HCT116 (cell line): ENCODE data around the gene RPL3. TPM values are rescaled to one million over a fixed set of nuclear protein-coding genes. Genes with fewer than 3 reads are reported as not detected.

ENCODE experiments used
- ATAC-seq: fragments of 200-7000 bp; cut with Tn5 transposase; 2 replicates; pipeline ENCODE4 v1.9.1; 2020; ENCODE audit warnings: mild to moderate bottlenecking, moderate library complexity
- BruUV-seq: library from RNA; stranded (reverse); fragments of 400-500 nt; replicated peaks from 2 replicates; lab custom pipeline; 2021; lab: Mats Ljungman, UMichigan
- CTCF ChIA-PET: fragments of 300-600 bp; sonication (Branson Sonifier 250); formaldehyde crosslinking; loops from one replicate; lab custom pipeline; 2021; ENCODE audit warnings: antibody characterized with exemption; lab: Charles Lee
- POLR2A ChIA-PET: fragments of 300-600, 350-600 bp; sonication (Branson Sonifier 250); formaldehyde crosslinking; loops from one replicate; lab custom pipeline; 2021; ENCODE audit warnings: antibody characterized with exemption; lab: Charles Lee
- RAD21 ChIA-PET, 2 experiments: fragments of 300-600 bp; sonication (Branson Sonifier 250); formaldehyde crosslinking; loops; one replicate each; lab custom pipeline; 2023; ENCODE audit warnings: low total read pairs in 2 of 2; ENCODE audit not compliant: uncharacterized antibody in 2 of 2, unreplicated experiment in 2 of 2, low non-redundant PET in 1 of 2; lab: Charles Lee
- DNase-seq: peaks from one replicate; pipeline ENCODE4 v3.0.0-alpha.2; 2010; ENCODE audit warnings: low read depth, low spot score
- H2AFZ ChIP-seq: fragments of 200-600 bp; shearing (Covaris generic), sonication (generic); 2 replicates; pipeline ENCODE4 v1.6.1; 2017; ENCODE audit warnings: low read depth, mixed run types, mixed read lengths, antibody characterized with exemption, low read length; ENCODE audit not compliant: poor library complexity, severe bottlenecking
- H3K27ac ChIP-seq: 2 replicates; pipeline ENCODE4 v1.5.1; 2012; ENCODE audit warnings: low read depth, low read length
- H3K27me3 ChIP-seq: fragments of 200-600 bp; sonication (generic); 2 replicates; pipeline ENCODE4 v1.6.1; 2016; ENCODE audit warnings: mixed run types, low read length, mixed read lengths; ENCODE audit not compliant: insufficient read depth
- H3K36me3 ChIP-seq, 2 experiments: fragments of 200-500 bp in 1 of 2; fragments of 200-600 bp in 1 of 2; sonication (Bioruptor generic) in 1 of 2; sonication (generic) in 1 of 2; 2 replicates each; pipeline versions ENCODE4 v1.5.1 to v1.6.1; 2014 to 2016; ENCODE audit warnings: low read length in 2 of 2, inconsistent platforms in 1 of 2, mixed read lengths in 1 of 2, mixed run types in 1 of 2; ENCODE audit not compliant: insufficient read depth in 2 of 2, control insufficient read depth in 1 of 2
- H3K4me1 ChIP-seq, 2 experiments: fragments of 200-600 bp in 1 of 2; sonication (generic) in 1 of 2; 2 replicates each; pipeline versions ENCODE4 v1.5.1 to v1.6.1; 2012 to 2017; ENCODE audit warnings: low read length in 2 of 2, inconsistent platforms in 1 of 2, mild to moderate bottlenecking in 1 of 2, mixed read lengths in 1 of 2, mixed run types in 1 of 2, moderate library complexity in 1 of 2; ENCODE audit not compliant: insufficient read depth in 2 of 2, control insufficient read depth in 1 of 2
- H3K4me2 ChIP-seq: fragments of 200-600 bp; sonication (generic); 2 replicates; pipeline ENCODE4 v1.6.1; 2017; ENCODE audit warnings: mixed run types, low read length, mixed read lengths
- H3K4me3 ChIP-seq, 2 experiments: fragments of 200-600 bp in 1 of 2; sonication (generic) in 1 of 2; replicated peaks in 1 of 2; 2 replicates each; pipeline ENCODE4 v1.5.1; 2011 to 2016; ENCODE audit warnings: low read length in 2 of 2, control low read depth in 1 of 2, low read depth in 1 of 2, mild to moderate bottlenecking in 1 of 2, mixed read lengths in 1 of 2, mixed run types in 1 of 2
- H3K79me2 ChIP-seq: fragments of 200-600 bp; sonication (generic); 2 replicates; pipeline ENCODE4 v1.6.1; 2017; ENCODE audit warnings: mild to moderate bottlenecking, mixed run types, low read length, moderate library complexity, mixed read lengths; ENCODE audit not compliant: insufficient read depth
- H3K9ac ChIP-seq: fragments of 200-600 bp; sonication (generic); 2 replicates; pipeline ENCODE4 v1.6.1; 2016; ENCODE audit warnings: low read length, mixed read lengths
- H3K9me2 ChIP-seq: fragments of 200-600 bp; sonication (generic), shearing (Covaris generic); 2 replicates; pipeline ENCODE4 v1.6.1; 2017; ENCODE audit warnings: mixed run types, mild to moderate bottlenecking, moderate library complexity; ENCODE audit not compliant: insufficient read depth
- H3K9me3 ChIP-seq, 2 experiments: fragments of 200-500 bp in 1 of 2; fragments of 200-600 bp in 1 of 2; sonication (Bioruptor generic) in 1 of 2; sonication (generic) in 1 of 2; 2 replicates each; pipeline ENCODE4 v1.6.1; 2014 to 2017; ENCODE audit warnings: low read length in 2 of 2, mixed read lengths in 2 of 2, inconsistent platforms in 1 of 2, low read depth in 1 of 2, mild to moderate bottlenecking in 1 of 2, mixed run types in 1 of 2, moderate library complexity in 1 of 2; ENCODE audit not compliant: control insufficient read depth in 1 of 2, insufficient read depth in 1 of 2
- H4K20me1 ChIP-seq: fragments of 200-600 bp; sonication (generic), shearing (Covaris generic); 2 replicates; pipeline ENCODE4 v1.6.1; 2017; ENCODE audit warnings: mixed run types, mild to moderate bottlenecking, moderate library complexity; ENCODE audit not compliant: insufficient read depth
- ATF3 ChIP-seq: IDR thresholded peaks from 2 replicates; pipeline ENCODE4 v1.6.1; 2012
- CBX3 ChIP-seq: IDR thresholded peaks from 2 replicates; pipeline ENCODE4 v1.6.1; 2012; ENCODE audit warnings: low read depth
- CEBPB ChIP-seq: IDR thresholded peaks from 2 replicates; pipeline ENCODE4 v1.6.1; 2012; ENCODE audit warnings: low read depth
- CTCF ChIP-seq, 3 experiments: fragments of 200-600 bp in 1 of 3; sonication (generic) in 1 of 3; IDR thresholded peaks in 2 of 3; conservative IDR thresholded peaks in 1 of 3; 2 replicates each; pipeline ENCODE4 v1.5.1; 2012 to 2017; ENCODE audit warnings: low read depth in 2 of 3, low read length in 2 of 3, antibody characterized with exemption in 1 of 3, borderline replicate concordance in 1 of 3, control low read depth in 1 of 3, mild to moderate bottlenecking in 1 of 3, mixed read lengths in 1 of 3, mixed run types in 1 of 3, moderate library complexity in 1 of 3; ENCODE audit not compliant: insufficient read depth in 1 of 3
- ELF1 ChIP-seq: IDR thresholded peaks from 2 replicates; pipeline ENCODE4 v1.6.1; 2012; ENCODE audit warnings: low read depth, borderline replicate concordance
- EZH2 ChIP-seq: fragments of 200-600 bp; sonication (generic); IDR thresholded peaks from 2 replicates; pipeline ENCODE4 v1.6.1; 2017; ENCODE audit warnings: antibody characterized with exemption, mixed run types
- EZH2phosphoT487 ChIP-seq: fragments of 200-600 bp; IDR thresholded peaks from 2 replicates; pipeline ENCODE4 v1.6.1; 2018; ENCODE audit warnings: antibody characterized with exemption, borderline replicate concordance
- FOSL1 ChIP-seq: IDR thresholded peaks from 2 replicates; pipeline ENCODE4 v1.6.1; 2012; ENCODE audit warnings: low read depth
- JUND ChIP-seq: IDR thresholded peaks from 2 replicates; pipeline ENCODE4 v1.6.1; 2012
- MAX ChIP-seq: IDR thresholded peaks from 2 replicates; pipeline ENCODE4 v1.6.1; 2012
- POLR2A ChIP-seq: IDR thresholded peaks from 2 replicates; pipeline ENCODE4 v1.7.0; 2011; ENCODE audit warnings: borderline replicate concordance; ENCODE audit not compliant: insufficient read depth, insufficient read length; ENCODE audit errors: extremely low read depth
- POLR2AphosphoS5 ChIP-seq: IDR thresholded peaks from 2 replicates; pipeline ENCODE4 v1.6.1; 2011; ENCODE audit warnings: mild to moderate bottlenecking, low read depth, low read length, moderate library complexity
- RAD21 ChIP-seq: IDR thresholded peaks from 2 replicates; pipeline ENCODE4 v1.6.1; 2012; ENCODE audit warnings: low read depth, mild to moderate bottlenecking
- SIN3A ChIP-seq: IDR thresholded peaks from 2 replicates; pipeline ENCODE4 v1.6.1; 2012; ENCODE audit warnings: low read depth
- SP1 ChIP-seq: IDR thresholded peaks from 2 replicates; pipeline ENCODE4 v1.6.1; 2012; ENCODE audit warnings: low read depth
- ZFX ChIP-seq: fragments of 450-650 bp; IDR thresholded peaks from 2 replicates; pipeline ENCODE4 v1.6.1; 2017
- intact Hi-C: fragments of 100-400 bp; cut with micrococcal nuclease; formaldehyde crosslinking; loops from 2 replicates; pipeline ENCODE4 v1.10.0; 2022
- total RNA-seq: library from RNA; stranded (reverse); gene quantifications from one replicate; pipeline ENCODE4 v1.2.1, GENCODE V29; 2021; ENCODE audit not compliant: unreplicated experiment

RPL3 gene
- total RNA-seq, 1 experiment from 2014 or later = 2,966 TPM

GRCh38 chr22:39345231-39345630 lies 25.8 kb upstream of the RPL3 start:
- H3K27ac ChIP-seq = no peak overlapping the region
- intact Hi-C loops = no loop called here
- no peaks in the 10 kb centered on the region for H3K9me2 ChIP-seq
- H3K4me1 ChIP-seq = peaks cover 18 to 21% of the 10 kb centered on the region in 2 experiments; a peak in 3 of 4 replicates
- no peak overlapping the region for H2AFZ ChIP-seq
- DNase-seq (no peak), ATAC-seq (no peak)
- H3K4me3 ChIP-seq = no peak overlapping the region
- no peaks in the 10 kb centered on the region for H3K27me3 ChIP-seq
- H3K9ac ChIP-seq = no peak overlapping the region
- no peaks in the 10 kb centered on the region for H3K9me3 ChIP-seq
- 0 out of 2 replicates have a peak, but pooled peaks cover under 1% of the 10 kb centered on the region for H3K79me2 ChIP-seq
- BruUV-seq = no TSS peak
- no peaks in the 10 kb centered on the region for H4K20me1 ChIP-seq
- POLR2A ChIA-PET = no interaction called here
- RAD21 ChIA-PET = no interaction called here
- no peaks in the 10 kb centered on the region for H3K36me3 ChIP-seq
- H3K4me2 ChIP-seq = no peak overlapping the region
- TF ChIP-seq ZFX (no peak), SIN3A (no peak), SP1 (no peak), CTCF (IDR thresholded peaks at IDR 0.05 in 2 of 3, conservative IDR thresholded peaks at IDR 0.05 in 1 of 3; ENCODE audit: borderline replicate concordance in 1 of 3, insufficient read depth in 1 of 3, low read depth in 2 of 3, low read length in 2 of 3) (no peak), ELF1 (no peak), POLR2A (no peak), EZH2 (no peak)
- CTCF ChIA-PET = interaction anchor here (0.6 kb wide), 1 partner anchor 49 kb away, joined by 3 read pairs; no protein-coding TSS in a partner anchor

GRCh38 chr22:39344046-39344390 lies 24.6 kb upstream of the RPL3 start:
- Histone ChIP-seq H3K9me2 (no peaks in the 10 kb centered on the region), H3K79me2 (no peaks in the 10 kb centered on the region), H3K36me3 (no peaks in the 10 kb centered on the region), H4K20me1 (no peaks in the 10 kb centered on the region), H3K4me2 (peak overlapping the region; percentile 67), H3K9ac (no peak overlapping the region), H2AFZ (peak overlapping the region; percentile 45), H3K4me3 (no peak overlapping the region), H3K9me3 (no peaks in the 10 kb centered on the region), H3K4me1 (peaks cover 13 to 14% of the 10 kb centered on the region in 2 experiments; a peak in 3 of 4 replicates), H3K27me3 (no peaks in the 10 kb centered on the region), H3K27ac (no peak overlapping the region)
- no TSS peak for BruUV-seq
- intact Hi-C loops = no loop called here
- ChIA-PET CTCF (interaction anchor here (0.8 to 3.3 kb wide), 12 partner anchors 8 to 209 kb away, joined by 3 to 49 read pairs (median 6); partner anchors contain the start of genes RPL3 and TAB1), POLR2A (interaction anchor here (0.9 to 2.6 kb wide), 4 partner anchors 10 to 25 kb away, joined by 3 to 35 read pairs (median 6); partner anchors contain the start of gene RPL3), RAD21 (interaction anchor here in 1 of 2 experiments (1.0 kb wide), 1 partner anchor 13 kb away, joined by 3 read pairs; no protein-coding TSS in a partner anchor)
- no peak; the same call in 1 of the 2 replicates for ATAC-seq
- DNase-seq = no peak
- TF ChIP-seq ATF3 = no peak
- TF ChIP-seq SIN3A = no peak
- TF ChIP-seq EZH2phosphoT487 = no peak
- no peak for TF ChIP-seq CTCF (IDR thresholded peaks at IDR 0.05 in 2 of 3, conservative IDR thresholded peaks at IDR 0.05 in 1 of 3; ENCODE audit: borderline replicate concordance in 1 of 3, insufficient read depth in 1 of 3, low read depth in 2 of 3, low read length in 2 of 3)
- TF ChIP-seq CEBPB = no peak
- no peak for TF ChIP-seq EZH2
- no peak for TF ChIP-seq MAX
- TF ChIP-seq JUND = no peak
- no peak for TF ChIP-seq RAD21
- no peak for TF ChIP-seq ZFX
- TF ChIP-seq SP1 = no peak
- TF ChIP-seq CBX3 = no peak
- TF ChIP-seq FOSL1 = no peak
- no peak for TF ChIP-seq ELF1
- TF ChIP-seq POLR2AphosphoS5 = no peak
- TF ChIP-seq POLR2A = no peak
